ENCODE measurements around the gene MIEF1.

DNA sequence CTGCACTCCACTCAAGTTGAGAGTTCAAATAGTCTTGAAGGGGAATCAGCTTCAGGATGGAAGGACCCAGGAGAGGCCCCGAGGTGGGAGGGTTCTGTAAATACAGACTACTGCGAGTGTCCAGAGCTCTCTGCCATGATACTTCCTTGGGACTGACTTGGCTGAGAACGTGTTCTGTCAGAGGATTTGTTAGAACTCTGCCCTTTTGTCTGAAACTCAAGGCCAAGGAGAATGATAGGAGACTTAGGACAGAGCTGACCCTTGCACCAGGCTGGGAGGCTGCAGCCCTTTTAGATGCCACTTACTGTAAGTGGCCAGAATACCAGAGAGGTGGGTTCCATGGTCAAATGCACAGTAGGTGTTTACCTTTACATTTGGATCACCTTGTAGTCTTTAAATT, 15.4 kb downstream of the MIEF1 start:
- no peak for TF ChIP-seq FOXM1 (IDR thresholded peaks at IDR 0.05; ENCODE audit: borderline replicate concordance, low read depth)
- TF ChIP-seq CEBPB (IDR thresholded peaks at IDR 0.05) = no peak
- TF ChIP-seq RAD21 (IDR thresholded peaks at IDR 0.05; ENCODE audit: low read depth) = no peak
- TF ChIP-seq TEAD4 (IDR thresholded peaks at IDR 0.05) = no peak
- TF ChIP-seq EP300 (IDR thresholded peaks at IDR 0.05; ENCODE audit: borderline replicate concordance) = no peak
- TF ChIP-seq, protein P1, sequence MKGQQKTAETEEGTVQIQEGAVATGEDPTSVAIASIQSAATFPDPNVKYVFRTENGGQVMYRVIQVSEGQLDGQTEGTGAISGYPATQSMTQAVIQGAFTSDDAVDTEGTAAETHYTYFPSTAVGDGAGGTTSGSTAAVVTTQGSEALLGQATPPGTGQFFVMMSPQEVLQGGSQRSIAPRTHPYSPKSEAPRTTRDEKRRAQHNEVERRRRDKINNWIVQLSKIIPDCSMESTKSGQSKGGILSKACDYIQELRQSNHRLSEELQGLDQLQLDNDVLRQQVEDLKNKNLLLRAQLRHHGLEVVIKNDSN (IDR thresholded peaks at IDR 0.05) = no peak
- TF ChIP-seq ZBTB7A (IDR thresholded peaks at IDR 0.05; ENCODE audit: low read depth) = no peak

Data from Ishikawa (cell line).